ENCODE results near the gene NKX1-2.

NKX1-2 gene

DNA sequence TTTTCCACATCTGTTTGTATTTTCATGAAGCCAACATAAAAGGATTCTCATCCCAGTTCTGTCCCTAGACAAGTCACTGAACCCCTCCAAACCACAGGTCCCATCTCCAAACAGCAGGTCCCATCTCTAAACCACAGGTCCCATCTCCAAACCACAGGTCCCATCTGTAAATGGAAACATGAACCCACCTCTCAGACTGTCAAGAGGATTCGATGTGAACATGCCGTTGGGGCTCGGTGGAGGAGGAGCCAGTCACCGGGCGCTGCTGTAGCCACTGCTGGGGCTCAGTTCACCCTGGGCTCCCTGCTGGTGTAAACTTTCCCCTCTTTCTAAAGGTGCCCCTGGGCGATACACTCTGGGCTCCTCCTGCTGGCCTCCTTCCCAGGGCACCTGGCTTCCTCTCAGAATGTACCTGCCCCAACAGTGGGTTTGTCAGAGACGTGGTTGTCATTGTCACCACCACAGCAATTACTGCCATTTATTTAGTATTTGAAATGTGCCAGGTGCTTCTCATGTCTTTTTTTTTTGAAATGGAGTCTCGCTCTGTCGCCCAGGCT lies 24.8 kb upstream of the NKX1-2 start:
- no peak for DNase-seq (ENCODE audit: low spot score)

GRCh38 chr10:124473070-124473469 lies 23.2 kb upstream of the NKX1-2 start:
- DNase-seq (ENCODE audit: low spot score), result no peak

GRCh38 chr10:124472071-124472470 lies 22.2 kb upstream of the NKX1-2 start:
- no peak for DNase-seq (ENCODE audit: low spot score)

DNA sequence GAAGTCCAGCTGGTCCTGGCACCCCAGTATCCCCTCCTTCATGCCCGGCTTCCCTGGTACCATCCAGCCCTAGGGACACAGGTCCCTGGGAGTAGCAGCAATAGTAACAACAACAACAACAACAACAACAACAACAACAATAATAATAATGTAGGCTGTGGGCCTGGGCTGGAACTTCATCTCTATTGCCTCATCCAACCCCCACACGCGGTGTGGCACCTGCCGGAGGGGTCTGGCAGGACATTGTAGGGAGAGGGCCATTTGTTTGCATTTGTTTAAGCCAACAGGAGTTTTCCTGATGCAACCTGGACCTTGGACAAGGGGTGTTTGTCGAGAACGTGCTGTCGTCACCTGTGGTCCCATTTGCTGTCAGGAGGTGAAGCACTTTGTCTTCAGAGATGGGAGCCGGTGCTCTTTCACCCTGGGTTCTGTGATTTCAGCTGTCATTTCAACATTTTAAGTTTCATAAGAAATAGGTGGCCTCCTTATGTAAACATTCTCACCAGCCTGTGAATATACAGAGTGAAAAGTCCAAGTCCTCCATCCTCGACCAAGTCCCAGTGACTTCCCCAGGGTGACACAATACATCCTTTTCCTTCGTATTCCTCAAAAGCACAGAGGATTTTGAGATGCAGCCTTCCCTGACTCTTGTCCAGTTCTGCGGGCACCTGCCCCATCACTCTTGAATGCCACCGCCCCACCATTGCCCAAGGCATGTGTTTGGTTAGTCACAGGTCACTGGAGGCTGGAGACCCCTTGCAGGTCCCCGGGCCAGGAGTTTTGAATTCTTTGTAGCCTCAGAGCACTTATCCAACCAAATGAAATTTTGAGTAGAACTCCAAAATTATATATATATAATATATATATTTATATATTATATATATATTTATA lies 21.0 kb upstream of the NKX1-2 start:
- DNase-seq (ENCODE audit: low spot score), result no peak

- no peak for DNase-seq (ENCODE audit: low spot score)
These were observed 20.2 kb upstream of the NKX1-2 start for GRCh38 chr10:124469956-124470484.

- no peak for DNase-seq (ENCODE audit: low spot score)
These were observed 18.8 kb upstream of the NKX1-2 start for GRCh38 chr10:124468624-124469023.

DNA sequence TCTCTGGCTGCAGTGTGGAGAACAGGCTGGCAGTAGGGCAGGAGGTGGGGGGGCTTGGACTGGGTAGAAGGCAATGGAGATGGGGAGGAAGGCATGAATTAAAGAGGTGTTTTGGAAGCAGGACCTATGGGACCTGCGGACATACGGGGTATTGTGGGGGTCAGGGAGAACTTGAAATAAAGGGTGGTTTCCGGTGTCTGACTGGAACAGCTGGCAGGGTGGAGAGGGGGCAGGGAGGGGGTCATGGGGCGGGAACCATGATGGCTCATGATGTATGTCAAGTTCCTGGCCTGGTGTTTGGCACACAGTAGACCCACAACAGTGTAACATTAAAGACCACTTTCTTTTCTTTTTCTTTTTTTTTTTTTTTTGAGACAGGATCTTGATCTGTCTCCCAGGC lies 17.3 kb upstream of the NKX1-2 start:
- DNase-seq (ENCODE audit: low spot score), result no peak

DNA sequence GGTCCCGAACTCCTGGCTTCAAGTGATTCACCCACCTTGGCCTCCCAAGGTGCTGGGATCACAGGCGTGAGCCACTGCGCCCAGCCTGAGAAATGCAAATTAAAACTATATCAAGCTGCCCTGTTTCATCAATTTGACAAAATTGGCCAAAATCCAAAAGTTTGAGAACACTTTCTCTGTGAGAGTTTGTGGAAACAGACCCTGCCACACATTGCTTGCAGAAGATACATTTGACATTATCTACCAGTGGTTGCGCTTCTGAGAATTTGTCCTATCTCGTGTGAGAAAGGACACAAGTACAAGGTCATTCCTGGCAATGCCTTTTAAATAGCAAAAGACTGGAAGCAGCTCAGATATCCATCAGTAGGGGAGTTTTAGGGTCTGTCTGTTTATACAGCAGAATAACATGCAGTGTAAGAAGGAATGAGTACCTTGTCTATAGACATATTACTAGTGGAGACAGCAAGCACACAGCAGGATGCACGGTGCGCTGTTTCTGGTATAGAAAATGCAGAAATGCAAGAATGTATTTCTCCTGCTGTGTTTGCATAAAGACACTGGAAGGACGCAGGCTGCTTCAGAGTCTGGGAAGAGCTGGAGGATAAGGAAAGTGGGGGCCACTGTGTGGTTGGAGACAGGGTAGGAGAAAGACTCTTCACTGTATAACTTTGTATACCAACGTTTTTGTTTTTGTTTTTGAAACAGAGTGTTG lies 16.1 kb upstream of the NKX1-2 start:
- DNase-seq (ENCODE audit: low spot score), result no peak

DNA sequence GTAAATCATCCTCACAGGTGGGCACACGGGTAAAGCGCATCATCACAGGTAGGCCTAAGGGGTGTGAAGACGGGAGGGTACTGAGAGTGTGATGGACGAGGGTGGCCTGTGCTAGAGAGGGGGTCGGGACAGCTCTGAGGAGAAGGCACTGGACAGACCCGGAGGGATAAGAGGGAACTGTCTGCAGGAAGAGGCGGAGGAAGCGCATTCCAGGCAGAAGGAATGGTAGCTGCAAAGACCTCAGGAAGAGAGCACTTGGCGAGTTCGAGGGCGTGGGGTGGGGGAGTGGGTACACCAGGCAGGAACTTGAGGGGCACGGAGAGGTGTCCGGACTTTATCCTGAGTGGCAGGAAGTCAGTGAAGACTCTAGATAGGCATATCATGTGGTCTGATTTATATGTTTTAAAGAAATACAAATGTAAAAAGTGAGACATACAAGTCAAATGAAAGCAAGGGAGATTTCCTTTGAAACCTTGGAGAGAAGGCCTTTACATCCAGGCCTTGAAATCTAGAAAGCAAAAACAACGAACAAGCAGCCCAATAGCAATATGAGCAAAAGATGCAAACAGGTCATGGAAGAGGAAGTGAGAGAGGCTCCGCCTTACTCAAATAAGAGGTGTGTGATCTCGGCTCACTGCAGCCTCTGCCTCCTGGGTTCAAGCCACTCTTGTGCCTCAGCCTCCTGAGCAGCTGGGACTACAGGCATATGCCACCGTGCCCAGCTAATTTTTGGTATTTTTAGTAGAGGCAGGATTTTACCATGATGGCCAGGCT lies 15.4 kb upstream of the NKX1-2 start:
- DNase-seq (ENCODE audit: low spot score), result no peak

DNA sequence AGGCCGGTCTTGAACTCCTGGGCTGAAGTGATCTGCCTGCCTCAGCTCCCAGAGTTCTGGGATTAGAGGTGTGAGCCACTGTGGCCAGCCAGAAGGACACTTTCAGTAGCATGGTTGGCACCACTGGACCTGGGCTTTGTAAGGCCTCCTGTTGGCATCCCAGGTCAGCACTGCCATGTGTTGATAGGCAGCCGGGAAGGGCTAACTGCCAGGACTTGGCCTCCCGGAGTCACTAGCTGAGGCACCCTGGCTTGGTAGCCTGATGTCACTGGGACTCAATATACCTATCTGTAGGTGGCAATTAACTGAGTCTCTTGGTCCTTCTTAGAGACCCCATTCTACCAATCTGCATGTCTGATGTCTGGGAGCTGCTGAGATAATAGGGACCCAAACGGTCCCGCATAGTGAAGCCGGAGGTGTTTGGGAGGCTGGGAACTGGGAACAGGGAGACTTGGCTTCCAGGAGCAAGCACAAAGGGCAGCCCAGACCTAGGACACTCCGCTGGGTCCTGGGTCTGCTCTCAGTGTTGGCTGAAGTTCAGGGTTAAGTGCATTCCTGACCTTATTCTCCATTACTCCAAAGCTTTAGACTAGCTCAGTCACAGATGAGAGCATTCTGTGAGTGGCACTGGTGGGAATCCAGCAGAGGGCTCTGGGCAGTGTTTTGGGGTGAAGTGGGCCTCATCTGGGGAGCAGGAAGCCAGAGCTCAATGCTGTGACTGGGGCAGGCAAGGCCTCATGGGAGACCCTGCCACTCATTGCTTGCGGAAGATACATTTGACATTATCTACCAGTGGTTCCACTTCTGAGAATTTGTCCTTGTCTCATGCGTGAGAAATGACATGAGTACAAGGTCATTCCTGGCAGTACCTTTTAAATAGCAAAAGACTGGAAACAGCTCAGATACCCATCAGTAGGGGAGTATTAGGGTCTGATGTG lies 14.5 kb upstream of the NKX1-2 start:
- no peak for DNase-seq (ENCODE audit: low spot score)

DNA sequence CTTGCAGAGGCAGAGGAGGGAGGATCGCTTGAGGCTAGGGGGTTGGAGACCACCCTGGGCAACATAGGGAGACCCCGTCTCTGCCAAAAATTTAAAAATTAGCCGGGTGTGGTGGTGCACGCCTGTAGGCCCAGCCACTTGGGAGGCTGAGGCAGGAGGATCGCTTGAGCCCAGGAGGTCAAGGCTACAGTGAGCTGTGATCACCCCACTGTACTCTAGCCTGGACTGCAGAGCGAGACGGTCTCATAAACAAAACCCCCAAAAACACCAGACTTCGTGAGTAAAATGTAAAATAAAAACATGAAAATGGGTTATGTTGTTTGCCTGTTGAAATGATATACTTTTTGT lies 12.5 kb upstream of the NKX1-2 start:
- no peak for DNase-seq (ENCODE audit: low spot score)

DNA sequence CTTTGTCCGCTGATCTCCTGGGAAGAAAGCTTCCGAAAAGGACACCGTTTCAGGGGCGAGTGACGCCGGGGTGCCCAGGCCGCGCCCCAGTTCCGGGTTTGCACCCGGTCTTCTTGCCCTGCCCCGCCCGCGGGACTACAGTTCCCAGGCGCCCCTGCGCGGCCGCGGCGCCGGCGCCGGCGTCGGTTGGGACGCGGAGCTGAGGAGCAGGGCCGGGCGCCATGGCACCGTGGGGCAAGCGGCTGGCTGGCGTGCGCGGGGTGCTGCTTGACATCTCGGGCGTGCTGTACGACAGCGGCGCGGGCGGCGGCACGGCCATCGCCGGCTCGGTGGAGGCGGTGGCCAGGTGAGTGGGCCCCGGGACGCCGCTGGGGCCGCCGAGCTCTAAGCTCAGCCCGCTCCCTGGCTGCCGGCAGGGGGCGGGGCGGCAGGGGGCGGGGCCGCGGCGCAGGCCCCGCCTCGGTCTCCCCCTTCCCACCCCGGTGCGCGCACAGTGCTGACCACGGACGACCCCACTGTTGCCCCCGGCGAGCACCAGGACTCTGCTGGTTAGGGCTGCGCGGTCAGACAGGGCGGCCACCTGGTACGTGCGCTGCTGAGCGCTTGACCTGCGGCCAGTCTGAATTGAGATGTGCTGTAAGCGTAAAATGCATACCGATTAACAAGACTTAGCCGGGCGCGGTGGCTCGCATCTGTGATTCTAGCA lies 12.0 kb upstream of the NKX1-2 start, which contains the start of gene LHPP:
LHPP (plus strand) TSS at position 182 of the 706 bp plus-strand sequence; CDS start at position 222, 40 bp downstream.
- DNase-seq (ENCODE audit: low spot score), result peak; percentile 84

GRCh38 chr10:124460144-124460543 lies 10.3 kb upstream of the NKX1-2 start:
- DNase-seq (ENCODE audit: low spot score), result no peak

GRCh38 chr10:124459395-124459794 lies 9.6 kb upstream of the NKX1-2 start:
- no peak for DNase-seq (ENCODE audit: low spot score)

DNA sequence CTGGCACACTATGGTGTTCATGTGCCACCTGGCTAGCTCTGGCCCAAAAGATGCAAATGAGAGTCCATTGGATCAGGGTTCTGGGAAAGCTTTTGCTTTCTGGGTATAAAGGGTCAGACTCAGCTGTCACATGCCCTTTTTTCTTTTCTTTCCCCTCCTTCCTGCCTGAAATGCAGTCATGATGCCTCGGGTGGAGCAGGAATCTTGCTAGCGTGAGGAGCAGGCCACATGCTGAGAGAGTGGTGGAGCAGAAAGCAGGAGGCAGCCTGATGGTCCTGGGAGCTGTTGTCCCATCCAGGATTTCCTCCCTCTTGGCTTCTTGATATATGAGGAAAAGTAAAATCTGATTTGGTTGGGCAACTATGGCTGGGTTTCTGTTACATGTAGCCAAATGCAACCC lies 9.1 kb upstream of the NKX1-2 start:
- DNase-seq (ENCODE audit: low spot score), result no peak

- no peak for DNase-seq (ENCODE audit: low spot score)
These were observed 8.6 kb upstream of the NKX1-2 start for GRCh38 chr10:124458473-124458872.

GRCh38 chr10:124455441-124455840 lies 5.6 kb upstream of the NKX1-2 start:
- DNase-seq (ENCODE audit: low spot score), result no peak

DNA sequence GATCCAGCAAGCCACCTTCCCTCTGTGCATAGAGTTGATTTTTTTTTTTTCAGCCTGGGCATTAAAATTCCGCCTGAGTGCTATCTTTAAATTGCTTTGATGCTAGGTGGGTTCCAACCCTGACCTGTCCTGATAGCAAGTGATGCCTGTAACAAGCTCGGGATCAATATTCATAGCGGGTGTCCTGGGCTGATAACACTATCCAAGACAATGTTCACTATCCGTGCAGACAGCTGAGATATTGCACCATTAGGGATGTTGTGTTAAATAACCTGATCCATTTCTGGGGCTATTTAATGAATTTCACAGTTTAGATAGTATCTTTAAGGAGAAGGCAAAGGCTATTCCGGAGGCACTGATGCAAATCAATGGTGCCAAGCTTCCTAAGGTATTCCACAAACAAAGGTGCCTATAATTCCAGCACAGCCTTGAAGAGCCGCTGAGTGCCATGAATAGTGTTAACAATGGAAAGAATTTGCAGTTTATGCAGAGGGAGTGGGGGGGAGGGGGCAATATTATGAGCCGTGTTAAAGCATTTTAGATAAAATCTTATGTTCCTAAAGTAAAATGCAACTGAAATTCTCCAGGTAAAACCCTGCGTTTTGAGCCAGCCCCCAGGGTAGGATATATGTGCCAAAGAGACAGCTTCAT lies 4.2 kb upstream of the NKX1-2 start:
- no peak for DNase-seq (ENCODE audit: low spot score)

- DNase-seq (ENCODE audit: low spot score), result no peak
These were observed 1.4 kb upstream of the NKX1-2 start for GRCh38 chr10:124451276-124451675.

- no peak for DNase-seq (ENCODE audit: low spot score)
These were observed 885 bp upstream of the NKX1-2 start for GRCh38 chr10:124450783-124451057.

Data from globus pallidus (tissue), 1 donor.